ENCODE measurements around the gene UQCRC1. TPM values are rescaled to one million over a fixed set of nuclear protein-coding genes. Genes with fewer than 3 reads are reported as not detected.
A peak's percentile ranks its signal among the peaks of the same experiment; 100 is the strongest.

Gene UQCRC1
- total and polyA plus RNA-seq, 8 donors, result 78.6 to 113 (median 98.0) TPM

GRCh38 chr3:48600711-48601621, 8.5 kb downstream of the UQCRC1 start:
- Histone ChIP-seq H3K36me3 (peaks cover 9 to 66% (median 44%) of the 10 kb centered on the region in 3 donors), H3K4me1 (no peaks in the 10 kb centered on the region), H3K27ac (no peak overlapping the region), H3K9me3 (no peaks in the 10 kb centered on the region), H3K27me3 (no peaks in the 10 kb centered on the region), H3K4me3 (no peak overlapping the region)
- intact Hi-C loops (cut with DNase I), result no loop called here
- 93 to 94% methylated on average over 19 of the region's 19 CpGs for WGBS, 2 donors
- DNase-seq (peak in 1 of 6 donors; percentile 52), FAIRE-seq (no peak), ATAC-seq (no peak)
- no peak for TF ChIP-seq CTCF (IDR thresholded peaks at IDR 0.05)

- WGBS, 2 donors, result 96 to 99% methylated on average over 12 of the region's 12 CpGs
- Histone ChIP-seq H3K36me3 (peaks cover 3 to 54% (median 42%) of the 10 kb centered on the region in 3 donors), H3K9me3 (no peaks in the 10 kb centered on the region), H3K27me3 (no peaks in the 10 kb centered on the region), H3K4me3 (no peak overlapping the region), H3K27ac (no peak overlapping the region), H3K4me1 (no peaks in the 10 kb centered on the region)
- DNase-seq (peak in 1 of 6 donors; percentile 21), FAIRE-seq (no peak), ATAC-seq (no peak)
- intact Hi-C loops (cut with DNase I), result no loop called here
- TF ChIP-seq CTCF (IDR thresholded peaks at IDR 0.05), result no peak
Measured at GRCh38 chr3:48599509-48600285, 9.7 kb downstream of the UQCRC1 start.

GRCh38 chr3:48599077-48599501, 10.4 kb downstream of the UQCRC1 start:
- no peak for TF ChIP-seq CTCF (IDR thresholded peaks at IDR 0.05)

GRCh38 chr3:48598323-48599076, 10.9 kb downstream of the UQCRC1 start:
- DNase-seq (peak in 1 of 6 donors; percentile 45), ATAC-seq (no peak), FAIRE-seq (no peak)
- no peak overlapping the region for H3K27ac ChIP-seq
- no peak for TF ChIP-seq CTCF (IDR thresholded peaks at IDR 0.05)
- intact Hi-C loops (cut with DNase I), result no loop called here
- H3K4me3 ChIP-seq, result no peak overlapping the region
- WGBS, 2 donors, result 76 to 80% methylated on average over 5 of the region's 5 CpGs
- H3K27me3 ChIP-seq, result no peaks in the 10 kb centered on the region
- no peaks in the 10 kb centered on the region for H3K9me3 ChIP-seq
- peaks cover 3 to 44% (median 31%) of the 10 kb centered on the region in 3 donors for H3K36me3 ChIP-seq
- no peaks in the 10 kb centered on the region for H3K4me1 ChIP-seq

More at GRCh38 chr3:48599077-48599501, 10.4 kb downstream of the UQCRC1 start:
- H3K9me3 ChIP-seq, result no peaks in the 10 kb centered on the region
- no peak overlapping the region for H3K27ac ChIP-seq
- H3K27me3 ChIP-seq, result no peaks in the 10 kb centered on the region
- H3K4me1 ChIP-seq, result no peaks in the 10 kb centered on the region
- intact Hi-C loops (cut with DNase I), result no loop called here
- no peak overlapping the region for H3K4me3 ChIP-seq
- DNase-seq (no peak), ATAC-seq (peak in 1 of 4 donors; percentile 7), FAIRE-seq (no peak)
- 77 to 81% methylated on average over 11 of the region's 11 CpGs for WGBS, 2 donors
- H3K36me3 ChIP-seq, result peaks cover 3 to 48% (median 37%) of the 10 kb centered on the region in 3 donors

Data from pancreas (tissue), 10 donors.